Dedifferentiated amniotic fluid mesenchymal stem cell (primary cell): ENCODE measurements around the gene FAM89A.
"Not testable (repeated sequence)": the region's sequence is repeated elsewhere in the genome, so short reads cannot be mapped to it uniquely, and the experiment has no call there.

ENCODE experiments used
- DNase-seq: peaks from one replicate; pipeline ENCODE4 v3.0.0-alpha.2; 2016; ENCODE audit errors: extremely low spot score

The FAM89A gene

GRCh38 chr1:231035799-231036198 is 4.3 kb downstream of the FAM89A start:
- no peak for DNase-seq

- no peak for DNase-seq
Measured at GRCh38 chr1:231032963-231033362, 7.1 kb downstream of the FAM89A start.

GRCh38 chr1:231029841-231030240 is 10.2 kb downstream of the FAM89A start:
- DNase-seq: no peak

- not testable (repeated sequence) for DNase-seq
Measured at GRCh38 chr1:231029247-231029646, 10.8 kb downstream of the FAM89A start.

- DNase-seq: no peak
Measured at GRCh38 chr1:231028682-231029081, 11.4 kb downstream of the FAM89A start.

GRCh38 chr1:231027971-231028370 is 12.1 kb downstream of the FAM89A start:
- no peak for DNase-seq

- no peak for DNase-seq
Measured at GRCh38 chr1:231027136-231027925, 12.7 kb downstream of the FAM89A start.

- no peak for DNase-seq
Measured at GRCh38 chr1:231026576-231026975, 13.5 kb downstream of the FAM89A start.

- DNase-seq: no peak
Measured at GRCh38 chr1:231023150-231023549, 16.9 kb downstream of the FAM89A start.

- not testable (repeated sequence) for DNase-seq
Measured at GRCh38 chr1:231022543-231022942, 17.5 kb downstream of the FAM89A start.

GRCh38 chr1:231021540-231022031 is 18.5 kb downstream of the FAM89A start:
- DNase-seq: no peak

- DNase-seq: no peak
Measured at GRCh38 chr1:231020816-231021215, 19.2 kb downstream of the FAM89A start.

GRCh38 chr1:231020139-231020601 is 19.9 kb downstream of the FAM89A start:
- no peak for DNase-seq

GRCh38 chr1:231019711-231020110 is 20.3 kb downstream of the FAM89A start:
- DNase-seq: no peak

- no peak for DNase-seq
Measured at GRCh38 chr1:231016966-231017365, 23.1 kb downstream of the FAM89A start.

- DNase-seq: no peak
Measured at GRCh38 chr1:231016234-231016633, 23.8 kb downstream of the FAM89A start.

- no peak for DNase-seq
Measured at GRCh38 chr1:231013391-231014015, 26.6 kb downstream of the FAM89A start.

GRCh38 chr1:231011963-231012362 is 28.1 kb downstream of the FAM89A start:
- no peak for DNase-seq

- DNase-seq: no peak
Measured at GRCh38 chr1:231011360-231011759, 28.7 kb downstream of the FAM89A start.

- DNase-seq: not testable (repeated sequence)
Measured at GRCh38 chr1:231007535-231007934, 32.5 kb downstream of the FAM89A start.

GRCh38 chr1:231001892-231002291 is 38.2 kb downstream of the FAM89A start:
- no peak for DNase-seq

- DNase-seq: no peak
Measured at GRCh38 chr1:231000639-231001038, 39.4 kb downstream of the FAM89A start.

- no peak for DNase-seq
Measured at GRCh38 chr1:231000201-231000600, 39.9 kb downstream of the FAM89A start.
